HT1080 (cell line): ENCODE measurements around the gene ARHGAP42. TPM values are rescaled to one million over a fixed set of nuclear protein-coding genes. Genes with fewer than 3 reads are reported as not detected.

Source experiments
- DNase-seq: peaks from one replicate; pipeline ENCODE4 v3.0.0-alpha.2; 2015; ENCODE audit warnings: low read depth
- total RNA-seq: library from RNA; depleted of rRNA; stranded (reverse); fragments of >200 nt; shearing (Covaris generic); gene quantifications from 2 replicates; pipeline ENCODE4 v1.2.3, GENCODE V29; 2014

Gene ARHGAP42
- total RNA-seq, 1 experiment from 2014 or later = 9.9 TPM

DNA sequence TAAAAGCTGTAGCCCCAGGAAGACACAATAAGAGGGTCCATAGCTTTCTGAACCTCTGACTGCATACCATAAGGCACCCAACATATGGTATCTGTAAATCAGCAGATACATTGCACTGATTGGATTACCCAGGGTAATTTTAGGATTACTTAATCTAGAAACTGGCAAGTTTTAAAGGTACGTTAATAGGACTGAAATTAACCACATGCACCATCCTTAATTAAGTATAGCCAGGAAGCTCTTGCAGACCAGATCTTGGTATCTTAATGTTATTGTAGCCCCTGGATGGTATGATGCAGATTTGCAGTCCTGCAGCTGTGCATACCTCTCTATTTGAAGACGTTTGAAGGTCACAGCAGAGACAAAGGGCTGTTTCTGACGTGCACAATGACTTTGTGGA is 72.8 kb downstream of the ARHGAP42 start:
- DNase-seq = no peak

DNA sequence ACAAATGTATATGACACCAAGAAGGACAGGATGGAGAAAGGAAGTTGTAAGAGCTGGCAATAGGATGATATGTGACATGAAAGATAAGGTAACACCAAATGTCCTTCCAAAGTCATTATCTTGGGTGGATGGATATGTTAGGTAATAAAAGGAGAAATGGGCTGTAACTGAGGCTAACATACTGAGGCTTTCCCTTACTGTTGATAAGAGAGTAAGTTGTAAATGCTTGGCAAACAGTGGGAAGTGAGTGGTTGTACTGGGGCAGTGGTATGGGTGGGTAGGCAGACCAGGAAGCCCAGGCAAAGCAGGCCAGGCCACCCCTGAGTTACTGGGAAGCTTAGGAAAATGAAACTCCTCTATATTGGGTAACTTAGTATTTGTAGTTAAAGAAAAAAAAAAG is 73.7 kb downstream of the ARHGAP42 start:
- DNase-seq = no peak

DNA sequence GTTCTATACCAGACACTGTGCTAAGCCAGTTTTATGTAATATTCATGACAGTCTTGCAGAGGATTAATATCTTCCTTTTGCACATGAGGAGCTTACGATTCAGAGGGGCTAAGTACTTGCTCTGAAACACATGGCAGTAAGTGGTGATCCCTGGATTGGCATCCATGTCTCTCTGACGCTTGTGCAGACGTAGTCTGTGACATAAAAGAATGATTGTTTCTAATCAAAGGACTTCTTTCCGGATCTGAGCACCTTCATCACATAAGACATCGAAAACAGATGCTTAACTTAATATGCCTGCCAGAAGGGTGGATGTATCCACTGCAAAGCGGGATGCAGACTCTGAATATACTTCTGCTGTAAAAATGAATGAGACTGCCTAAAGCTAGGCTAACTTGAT is 74.8 kb downstream of the ARHGAP42 start:
- DNase-seq = no peak

DNA sequence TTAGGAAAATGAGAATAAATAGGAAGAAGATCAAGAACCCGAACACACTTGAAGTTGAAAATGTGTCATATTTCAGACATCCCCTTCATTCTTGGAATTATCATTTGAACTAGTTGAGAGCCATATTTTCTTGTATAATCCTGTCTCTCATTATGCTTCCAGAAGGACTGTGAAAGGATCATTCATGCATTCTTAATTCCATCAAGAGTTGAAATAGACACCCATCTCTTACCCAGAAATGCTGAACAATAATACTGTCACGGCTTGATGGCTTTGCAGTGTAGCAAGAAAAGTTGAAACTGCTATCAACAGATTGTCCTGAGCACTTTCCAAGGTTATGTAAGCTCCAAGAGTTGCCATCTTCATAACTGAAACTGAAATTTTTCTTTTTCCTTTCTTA is 79.7 kb downstream of the ARHGAP42 start:
- no peak for DNase-seq

DNA sequence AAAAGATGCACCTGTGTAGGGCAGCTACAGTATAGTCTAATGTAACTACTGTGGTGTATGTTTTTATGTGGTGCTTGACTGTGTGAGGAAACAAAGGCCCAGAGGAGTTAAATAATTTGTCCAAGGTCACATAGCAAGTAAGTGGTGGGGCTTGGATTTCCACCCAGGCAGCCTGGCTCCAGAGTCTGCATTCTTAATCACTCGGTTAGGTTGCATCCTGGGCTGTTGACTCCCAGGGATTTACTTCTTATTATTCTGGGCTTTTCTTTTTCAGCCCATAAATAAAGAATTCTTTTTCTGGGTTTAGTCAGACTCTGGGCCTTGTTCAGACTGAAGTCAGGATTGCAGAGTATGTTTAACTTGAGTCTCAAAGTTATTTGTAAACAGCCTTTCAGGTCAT is 82.1 kb downstream of the ARHGAP42 start:
- no peak for DNase-seq

DNA sequence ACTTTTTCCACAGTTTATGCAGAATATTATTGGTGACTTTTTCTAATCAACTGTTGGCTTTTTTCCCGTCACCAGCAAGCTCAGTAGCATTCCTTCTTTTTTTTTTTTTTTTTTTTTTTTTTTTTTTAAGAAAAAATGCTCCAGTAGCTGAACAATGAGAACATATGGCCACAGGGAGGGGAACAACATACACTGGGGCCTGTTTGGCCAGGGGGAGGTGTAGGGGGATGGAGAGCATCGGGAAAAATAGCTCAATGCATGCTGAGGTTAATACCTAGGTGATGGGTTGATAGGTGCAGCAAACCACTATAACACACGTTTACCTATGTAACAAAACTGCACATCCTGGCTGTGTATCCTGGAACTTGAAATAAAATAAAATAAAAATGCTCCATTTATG is 82.5 kb downstream of the ARHGAP42 start:
- no peak for DNase-seq

DNA sequence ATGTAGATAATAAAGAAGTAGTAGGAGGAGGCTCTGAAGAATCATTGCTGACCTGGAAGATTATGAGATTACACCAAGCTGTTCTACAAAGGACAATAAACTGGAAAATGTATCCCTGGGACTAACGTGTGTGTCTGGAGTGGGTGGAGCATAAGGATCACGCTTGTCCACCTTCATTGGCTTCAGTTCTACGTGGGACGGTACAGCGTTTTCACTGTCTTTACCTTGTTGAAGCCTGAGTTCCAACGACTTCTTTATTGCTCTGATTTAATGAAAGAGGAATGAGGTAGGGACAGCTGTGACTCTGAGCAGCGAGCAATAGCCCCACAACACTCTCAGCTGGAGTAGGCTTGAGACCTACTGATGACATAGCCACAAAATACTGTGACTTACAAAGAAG is 87.0 kb downstream of the ARHGAP42 start:
- DNase-seq = no peak

DNA sequence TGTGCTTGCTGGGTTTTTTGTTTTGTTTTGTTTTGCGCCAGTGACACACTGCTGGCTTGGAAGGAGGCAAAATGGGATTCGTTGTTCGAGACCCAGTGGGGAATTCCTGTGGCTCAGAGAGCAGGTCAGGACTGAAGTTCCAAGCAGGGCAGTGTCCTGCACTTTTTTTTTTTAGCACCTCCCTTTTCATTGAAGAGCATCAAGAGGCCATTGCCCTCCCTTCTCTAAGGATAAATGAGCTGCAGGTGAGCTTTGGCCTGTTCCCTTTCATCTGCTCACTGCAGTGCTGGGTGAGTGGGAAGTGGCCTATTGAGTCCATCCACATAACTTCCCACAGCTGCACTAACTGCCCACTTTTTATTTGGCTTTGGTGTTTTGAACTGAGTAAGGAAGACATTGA is 87.8 kb downstream of the ARHGAP42 start:
- no peak for DNase-seq

DNA sequence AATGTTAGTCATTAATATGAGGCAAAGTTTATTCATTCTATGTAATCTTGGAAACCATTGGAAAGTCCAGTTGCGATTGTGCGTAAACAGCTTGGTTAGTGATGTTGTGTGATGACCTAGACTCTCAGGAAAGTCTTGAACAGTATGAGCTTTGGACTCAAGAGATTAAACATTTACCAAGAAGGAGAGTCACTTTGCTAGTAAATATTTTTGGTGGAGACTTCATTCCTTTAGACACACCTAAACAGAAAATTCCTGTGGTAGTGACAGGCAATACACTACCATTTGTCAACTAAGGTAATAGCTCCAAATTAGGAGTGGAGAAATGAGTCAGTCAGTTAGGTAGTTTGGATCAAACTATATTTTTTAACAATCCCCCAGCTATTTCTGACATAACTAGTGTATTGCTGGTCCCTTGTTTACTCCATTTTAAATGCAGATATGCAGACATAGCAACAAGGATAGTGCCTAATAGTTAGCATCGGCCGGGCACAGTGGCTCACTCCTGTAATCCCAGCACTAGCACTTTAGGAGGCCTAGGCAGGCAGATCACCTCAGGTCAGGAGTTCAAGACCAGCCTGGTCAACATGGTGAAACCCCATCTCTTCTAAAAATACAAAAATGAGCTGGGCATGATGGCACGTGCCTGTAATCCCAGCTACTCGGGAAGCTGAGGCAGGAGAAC is 89.3 kb downstream of the ARHGAP42 start:
- DNase-seq = peak; percentile 5

DNA sequence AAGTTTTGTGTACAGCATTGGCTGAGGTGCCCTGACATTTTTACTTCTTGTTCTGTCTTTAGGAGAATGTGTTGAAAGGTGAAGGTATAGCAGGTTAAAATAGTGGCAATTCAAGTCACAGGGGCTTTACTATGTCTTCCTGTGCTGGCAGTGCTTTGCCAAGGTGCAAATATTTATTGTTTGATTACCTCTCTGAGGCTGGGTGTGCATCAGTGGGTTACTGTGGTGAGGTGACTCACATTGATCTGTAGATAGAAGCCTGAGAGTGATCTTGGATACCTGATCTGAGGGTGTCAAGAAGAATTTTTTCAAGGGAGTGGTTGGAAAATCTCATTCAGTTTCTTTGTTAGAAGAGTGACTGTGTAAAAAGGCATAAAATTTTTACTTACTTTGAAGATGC is 90.0 kb downstream of the ARHGAP42 start:
- peak; percentile 16 for DNase-seq

DNA sequence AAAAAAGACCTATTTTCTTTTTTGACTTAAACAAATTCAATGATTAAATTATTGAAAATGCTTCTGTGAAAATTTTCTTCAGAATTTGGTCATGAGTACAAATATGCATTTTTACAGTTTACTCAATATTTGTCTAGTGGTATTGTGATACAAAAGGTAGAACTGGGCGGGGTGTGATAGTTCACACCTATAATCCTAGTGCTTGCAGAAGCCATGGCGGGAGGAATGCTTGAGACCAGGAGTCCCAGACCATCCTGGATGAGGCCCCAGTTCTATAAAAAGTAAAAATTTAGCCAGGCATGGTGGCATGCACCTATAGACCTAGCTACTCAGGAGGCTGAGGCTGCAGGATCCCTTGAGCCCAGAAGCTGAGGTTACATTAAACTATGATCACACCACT is 90.6 kb downstream of the ARHGAP42 start:
- no peak for DNase-seq

DNA sequence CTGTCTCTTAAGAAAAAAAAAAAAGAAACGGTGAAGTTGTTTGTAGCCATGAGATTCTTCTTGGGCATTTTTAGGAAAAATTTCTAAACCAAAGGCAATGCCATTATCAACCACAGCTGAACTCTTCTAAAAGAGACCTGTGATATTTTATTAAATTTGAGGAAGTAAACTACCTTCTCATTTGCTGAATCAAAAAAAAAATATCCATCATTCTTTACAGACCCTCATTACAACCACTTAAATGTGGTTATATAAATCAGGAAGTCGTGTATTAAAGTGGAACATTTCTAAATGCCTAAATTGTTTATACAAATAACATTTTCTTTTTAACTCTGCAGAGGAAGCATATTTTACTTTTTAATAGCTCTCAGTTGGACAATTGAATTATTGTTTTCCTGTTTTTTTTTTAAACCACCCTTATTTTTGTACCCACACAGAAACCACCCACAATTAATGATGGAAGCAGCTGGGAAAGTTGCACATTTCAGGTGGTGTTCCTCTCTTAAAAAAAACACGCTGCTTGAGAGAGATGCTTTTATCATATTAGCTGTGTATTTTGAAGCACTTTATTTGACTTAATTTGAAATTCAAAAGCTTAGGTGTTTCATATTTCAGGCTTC is 91.2 kb downstream of the ARHGAP42 start:
- DNase-seq = no peak

DNA sequence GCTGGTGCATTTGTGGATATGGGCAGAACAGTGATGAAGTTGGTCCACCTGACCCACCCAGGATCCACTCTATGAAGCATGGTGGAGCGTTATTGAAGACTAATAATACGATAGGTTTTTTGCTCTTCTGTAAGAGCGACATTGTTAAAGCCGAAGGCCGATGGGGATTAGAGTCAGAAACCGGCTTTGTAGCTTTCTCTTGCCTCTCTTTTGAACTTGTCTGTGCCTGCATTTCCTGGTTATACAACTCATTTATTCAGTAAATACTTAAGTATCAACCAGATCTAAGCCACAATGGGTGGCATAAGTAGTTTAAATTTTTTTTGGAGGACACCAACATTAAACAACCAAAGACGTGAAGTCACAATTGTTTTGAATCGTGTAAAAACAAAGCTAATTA is 93.4 kb downstream of the ARHGAP42 start:
- no peak for DNase-seq

DNA sequence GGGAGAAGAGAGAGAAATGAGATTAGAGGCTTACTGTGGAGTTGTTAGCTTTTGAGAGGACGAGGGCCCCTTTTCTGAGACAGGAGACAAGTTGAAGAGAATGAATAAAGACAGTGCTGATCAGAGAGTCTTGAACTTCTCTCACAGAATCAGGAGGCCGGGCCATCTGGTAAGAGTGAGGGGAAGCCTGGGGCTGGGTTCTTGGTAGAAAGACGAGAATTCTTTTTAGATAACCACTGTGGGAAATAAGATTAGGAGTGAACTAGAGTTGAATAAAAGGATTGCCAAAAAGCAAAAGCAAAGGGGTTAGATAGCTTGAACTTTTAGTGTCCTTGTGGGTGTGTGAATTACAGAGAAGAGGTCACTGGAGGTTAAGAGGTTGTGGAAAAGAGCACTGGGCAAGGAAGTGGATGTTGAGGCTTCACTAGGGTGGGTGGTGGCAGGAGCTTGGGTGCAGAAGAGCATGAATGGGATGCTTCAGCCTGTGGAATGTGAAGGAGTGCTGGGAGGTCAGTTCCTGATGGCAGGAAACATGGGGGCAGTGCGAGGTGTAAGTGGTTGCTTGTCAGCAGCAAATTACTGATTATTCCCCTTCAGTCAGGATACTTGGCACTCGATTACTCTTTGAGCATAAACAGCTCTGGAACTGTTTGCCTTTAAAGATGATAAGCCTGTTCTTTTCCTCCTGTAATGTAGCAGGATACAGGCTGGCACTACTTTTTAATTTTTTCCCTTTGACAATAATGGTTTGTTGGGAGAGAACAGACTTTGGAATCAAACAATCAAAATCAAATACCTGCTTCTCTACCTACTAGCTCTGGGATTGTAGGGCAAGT is 98.3 kb downstream of the ARHGAP42 start:
- no peak for DNase-seq

DNA sequence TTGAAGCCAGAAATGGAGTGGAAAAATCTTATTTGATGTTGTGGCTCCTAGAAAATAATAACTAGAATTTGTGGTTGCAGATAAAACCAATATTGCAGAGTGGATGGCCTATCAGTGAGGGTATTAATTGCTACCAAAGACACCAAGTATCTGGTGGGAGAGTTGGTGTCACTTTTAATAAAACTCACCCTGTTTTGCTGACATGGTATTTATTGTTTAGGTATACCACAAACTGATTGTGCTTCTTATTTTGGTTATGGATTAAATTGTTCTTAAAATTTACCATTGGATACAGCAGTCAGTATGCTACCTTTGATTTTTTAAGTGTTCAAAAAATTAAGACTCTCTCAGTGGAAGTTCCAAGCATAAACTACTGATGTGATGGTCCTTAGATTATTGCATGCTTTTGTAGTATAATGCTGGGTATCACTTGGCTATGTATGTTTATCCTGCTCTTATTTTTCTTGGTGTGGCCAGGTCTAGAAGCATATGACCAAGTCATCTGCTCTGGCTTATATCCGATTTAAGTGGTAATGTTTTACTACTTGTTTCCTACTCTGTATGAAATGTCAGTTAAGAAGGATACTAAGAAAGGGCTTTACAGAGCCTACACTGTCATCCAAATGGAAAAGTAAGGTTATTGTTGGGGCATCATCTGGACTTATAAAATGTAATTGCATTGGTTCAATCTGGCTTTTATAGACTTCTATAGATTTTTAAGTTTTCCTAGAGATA is 101.6 kb downstream of the ARHGAP42 start:
- no peak for DNase-seq

DNA sequence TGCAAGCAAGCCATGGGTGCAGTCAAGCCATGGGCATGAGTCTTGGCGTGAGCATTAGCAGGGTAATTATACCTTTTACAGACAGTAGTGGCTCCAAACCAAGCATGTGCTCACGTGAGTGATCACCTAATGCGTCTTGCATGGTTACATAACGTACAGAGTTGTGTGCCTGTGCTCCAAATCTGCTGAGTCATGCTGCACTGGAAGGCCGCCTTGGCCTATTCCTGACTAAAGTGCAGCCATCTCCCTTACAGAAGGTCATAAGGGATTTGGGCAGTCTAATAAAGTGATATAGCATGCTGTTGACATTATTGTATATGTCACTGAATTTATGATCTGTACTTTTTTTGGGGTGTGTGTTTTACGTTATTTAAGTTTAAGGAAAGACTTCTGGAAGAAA is 102.4 kb downstream of the ARHGAP42 start:
- DNase-seq = no peak

DNA sequence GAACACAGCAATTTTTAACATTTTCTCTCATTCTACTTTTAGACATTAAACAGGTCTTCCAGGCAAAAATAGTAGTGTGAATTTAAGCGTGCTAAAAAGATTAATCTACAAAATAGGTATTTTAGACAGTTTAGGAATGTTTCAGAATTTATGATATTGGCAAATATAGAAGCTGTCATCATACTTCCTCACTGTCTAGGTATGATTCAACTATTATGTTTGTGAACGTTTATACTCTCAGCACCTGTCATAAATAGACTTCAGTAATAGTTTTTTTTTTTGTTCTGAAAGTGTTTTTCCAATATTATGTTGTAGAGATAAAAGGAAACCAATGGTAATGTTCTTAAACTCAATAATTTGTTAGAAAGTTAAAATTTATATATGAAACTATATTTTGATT is 103.0 kb downstream of the ARHGAP42 start:
- no peak for DNase-seq

DNA sequence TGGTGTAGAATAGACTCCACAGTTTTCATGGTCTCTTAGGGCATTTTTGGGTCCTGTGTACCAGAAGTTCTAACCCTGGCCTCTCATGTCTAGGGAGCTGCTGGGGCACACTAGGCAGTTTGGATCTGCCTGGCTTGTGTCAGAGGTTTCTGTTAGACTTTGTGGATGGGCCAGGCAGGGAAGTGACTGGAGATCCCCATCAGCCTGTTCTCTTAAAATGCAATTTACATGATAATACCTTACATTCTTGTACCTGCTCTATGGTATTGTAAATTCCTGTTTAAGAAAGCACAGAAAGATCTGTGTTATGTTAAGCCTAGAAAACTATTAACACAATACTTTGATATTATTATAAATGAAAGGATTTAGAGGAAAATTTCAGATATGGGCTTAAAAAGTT is 104.0 kb downstream of the ARHGAP42 start:
- no peak for DNase-seq

DNA sequence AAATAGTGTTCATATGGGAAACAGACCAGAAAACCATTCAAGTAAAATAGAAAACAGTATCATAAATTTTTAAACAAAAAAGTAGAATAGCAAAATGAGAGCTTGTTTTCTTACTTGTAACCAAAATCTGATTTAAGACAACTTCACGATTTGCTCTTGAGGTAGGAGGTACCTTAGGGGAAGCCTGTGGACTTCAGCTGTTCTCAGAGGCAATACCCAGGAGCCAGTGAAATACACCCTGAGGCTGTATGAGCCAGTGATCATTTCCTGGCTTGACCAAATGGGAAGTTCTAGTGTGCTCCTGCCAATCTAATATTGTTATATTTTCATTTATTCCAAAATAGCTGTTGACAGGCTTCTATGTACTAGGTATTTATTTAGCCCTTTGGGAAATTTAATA is 104.8 kb downstream of the ARHGAP42 start:
- no peak for DNase-seq

DNA sequence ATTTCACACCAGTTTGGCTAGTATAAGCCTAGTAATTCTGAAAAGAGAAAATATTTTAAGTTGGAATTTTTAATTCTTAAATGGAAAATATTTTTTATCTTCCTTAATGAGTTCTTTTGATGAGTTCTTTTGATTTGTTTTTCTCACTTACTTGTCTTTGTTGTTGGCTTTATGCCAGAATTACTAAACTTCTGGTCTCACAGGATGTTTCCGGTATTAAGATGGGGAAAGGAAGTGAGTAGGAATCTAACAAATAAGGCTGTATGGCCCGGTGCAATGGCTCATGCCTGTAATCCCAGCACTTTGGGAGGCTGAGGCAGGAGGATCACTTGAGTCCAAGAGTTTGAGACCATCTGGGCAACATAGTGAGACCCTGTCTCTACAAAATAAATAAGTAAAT is 106.4 kb downstream of the ARHGAP42 start:
- DNase-seq = peak; percentile 24

DNA sequence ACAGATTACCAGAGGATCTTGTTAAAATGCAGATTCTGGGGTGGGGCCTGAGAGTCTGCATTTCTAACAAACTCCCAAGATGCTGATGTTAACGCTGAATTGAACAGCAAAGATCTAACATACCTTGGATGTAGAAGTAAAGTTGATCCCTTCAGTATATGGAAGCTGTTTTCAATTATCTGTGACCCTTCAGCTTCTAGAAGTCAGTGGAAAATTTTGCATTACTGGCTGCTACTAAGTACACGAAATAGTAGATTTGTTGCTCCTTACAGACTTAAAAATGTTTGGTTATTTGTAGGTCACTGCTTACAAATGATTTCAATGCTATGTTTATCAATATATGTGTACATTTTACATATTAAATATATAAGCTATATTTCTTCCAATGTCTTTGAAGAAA is 107.4 kb downstream of the ARHGAP42 start:
- DNase-seq = no peak

DNA sequence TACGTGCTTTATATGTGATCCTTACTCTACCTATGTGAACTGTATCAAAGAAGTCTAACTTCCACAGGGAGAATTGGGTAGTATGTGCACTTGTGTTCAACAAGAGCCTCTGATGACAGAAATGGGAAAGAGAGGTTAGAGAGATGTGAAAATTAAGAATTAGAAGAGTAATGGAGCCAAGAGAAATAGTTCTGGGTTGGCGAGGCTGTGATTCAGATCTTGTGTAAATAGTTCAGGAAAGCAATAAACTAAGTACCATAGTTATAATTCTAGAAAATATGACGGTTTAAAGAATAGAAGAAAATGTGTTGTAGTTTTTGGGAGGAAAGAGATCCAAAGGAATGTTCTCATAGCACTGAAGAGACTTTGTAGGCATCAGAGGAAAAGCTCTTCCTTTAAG is 112.4 kb downstream of the ARHGAP42 start:
- no peak for DNase-seq
